Measurements from ENCODE around the gene NENF.

NENF gene

DNA sequence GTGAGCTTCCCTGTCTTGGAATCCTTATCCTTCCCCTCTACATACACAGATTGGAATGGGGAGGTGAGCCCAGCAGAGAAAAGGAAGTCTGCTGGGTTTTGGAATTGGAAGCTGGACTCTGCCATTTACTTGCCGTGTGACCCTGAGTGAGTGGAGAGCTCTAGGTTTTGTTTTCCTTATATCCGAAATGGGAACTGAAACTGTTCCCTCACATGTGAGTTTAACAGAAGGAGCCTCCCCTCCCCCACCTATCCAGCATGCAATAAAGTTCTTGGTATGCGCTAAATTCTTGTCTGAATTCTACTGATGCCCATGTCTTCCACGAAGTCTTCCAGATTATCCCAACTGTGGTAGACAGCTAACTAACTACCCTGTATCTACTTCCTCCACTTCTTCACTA is 58.7 kb downstream of the NENF start:
- Histone ChIP-seq H3K36me3 (ENCODE audit: insufficient read depth, low read length) (no peaks in the 10 kb centered on the region), H3F3A (ENCODE audit: low read depth) (no peaks in the 10 kb centered on the region), H3K9ac (ENCODE audit: low read depth, low read length, poor library complexity, severe bottlenecking) (no peak overlapping the region), H4K20me1 (ENCODE audit: insufficient read depth, low read length, poor library complexity, severe bottlenecking) (no peaks in the 10 kb centered on the region), H3K9me3 (ENCODE audit: insufficient read depth, low read depth, low read length) (no peaks in the 10 kb centered on the region), H2AFZ (ENCODE audit: low read length) (no peak overlapping the region), H3K4me2 (ENCODE audit: low read depth, low read length, poor library complexity, severe bottlenecking) (no peak overlapping the region), H3K27me3 (ENCODE audit: insufficient read depth, low read length, poor library complexity, severe bottlenecking) (no peaks in the 10 kb centered on the region), H3K79me2 (ENCODE audit: insufficient read depth, low read length) (no peaks in the 10 kb centered on the region), H3K4me1 (ENCODE audit: insufficient read depth, low read length, poor library complexity, severe bottlenecking) (no peaks in the 10 kb centered on the region), H3K9me2 (replicated peaks; ENCODE audit: low read depth, low read length) (no peaks in the 10 kb centered on the region), H3K4me3 (ENCODE audit: low read length, poor library complexity, severe bottlenecking) (no peak overlapping the region)
- TF ChIP-seq, protein P1, sequence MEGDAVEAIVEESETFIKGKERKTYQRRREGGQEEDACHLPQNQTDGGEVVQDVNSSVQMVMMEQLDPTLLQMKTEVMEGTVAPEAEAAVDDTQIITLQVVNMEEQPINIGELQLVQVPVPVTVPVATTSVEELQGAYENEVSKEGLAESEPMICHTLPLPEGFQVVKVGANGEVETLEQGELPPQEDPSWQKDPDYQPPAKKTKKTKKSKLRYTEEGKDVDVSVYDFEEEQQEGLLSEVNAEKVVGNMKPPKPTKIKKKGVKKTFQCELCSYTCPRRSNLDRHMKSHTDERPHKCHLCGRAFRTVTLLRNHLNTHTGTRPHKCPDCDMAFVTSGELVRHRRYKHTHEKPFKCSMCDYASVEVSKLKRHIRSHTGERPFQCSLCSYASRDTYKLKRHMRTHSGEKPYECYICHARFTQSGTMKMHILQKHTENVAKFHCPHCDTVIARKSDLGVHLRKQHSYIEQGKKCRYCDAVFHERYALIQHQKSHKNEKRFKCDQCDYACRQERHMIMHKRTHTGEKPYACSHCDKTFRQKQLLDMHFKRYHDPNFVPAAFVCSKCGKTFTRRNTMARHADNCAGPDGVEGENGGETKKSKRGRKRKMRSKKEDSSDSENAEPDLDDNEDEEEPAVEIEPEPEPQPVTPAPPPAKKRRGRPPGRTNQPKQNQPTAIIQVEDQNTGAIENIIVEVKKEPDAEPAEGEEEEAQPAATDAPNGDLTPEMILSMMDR (conservative IDR thresholded peaks at IDR 0.05; ENCODE audit: low read length) = no peak
- TF ChIP-seq EZH2phosphoT487 (IDR thresholded peaks at IDR 0.05; ENCODE audit: borderline replicate concordance) = no peak
